Keratinocyte (primary cell): Measurements from ENCODE around the gene CDK3. TPM values are rescaled to one million over a fixed set of nuclear protein-coding genes. Genes with fewer than 3 reads are reported as not detected.

Source experiments
- DNase-seq: peaks from one replicate; pipeline ENCODE4 v3.0.0-alpha.2; 2011; ENCODE audit warnings: low read depth, missing footprints, low spot score
- FAIRE-seq: peaks from 2 replicates; lab custom pipeline; 2011; peaks lifted over from hg19 to GRCh38; lab: Jason Lieb, UNC
- H2AFZ ChIP-seq: 2 replicates; pipeline ENCODE4 v1.6.0; 2012; ENCODE audit warnings: low read length, control low read depth, inconsistent platforms; ENCODE audit not compliant: control insufficient read depth
- H3K27ac ChIP-seq: 2 replicates; pipeline ENCODE4 v1.5.1; 2011; ENCODE audit warnings: low read length; ENCODE audit not compliant: control insufficient read depth, insufficient read depth
- H3K27me3 ChIP-seq: 3 replicates; pipeline ENCODE4 v1.6.0; 2011; ENCODE audit warnings: low read length; ENCODE audit not compliant: control insufficient read depth, insufficient read depth; ENCODE audit errors: extremely low read depth
- H3K36me3 ChIP-seq, 2 experiments: 2 replicates in 1 of 2; 3 replicates in 1 of 2; pipeline ENCODE4 v1.5.1; 2011; ENCODE audit warnings: low read length in 2 of 2, mild to moderate bottlenecking in 1 of 2; ENCODE audit not compliant: control insufficient read depth in 2 of 2, insufficient read depth in 2 of 2; ENCODE audit errors: extremely low read depth in 1 of 2
- H3K4me1 ChIP-seq: 3 replicates; pipeline ENCODE4 v1.5.1; 2011; ENCODE audit warnings: low read length; ENCODE audit not compliant: control insufficient read depth, insufficient read depth; ENCODE audit errors: extremely low read depth
- H3K4me2 ChIP-seq: 3 replicates; pipeline ENCODE4 v1.6.0; 2011; ENCODE audit warnings: low read depth, low read length; ENCODE audit not compliant: control insufficient read depth, insufficient read depth; ENCODE audit errors: extremely low read depth
- H3K4me3 ChIP-seq, 3 experiments: fragments of 200-600 bp in 1 of 3; sonication (generic) in 1 of 3; 2 replicates in 2 of 3; 3 replicates in 1 of 3; pipeline ENCODE4 v1.5.1; 2011 to 2016; ENCODE audit warnings: low read length in 3 of 3, mild to moderate bottlenecking in 3 of 3, control low read depth in 2 of 3, inconsistent platforms in 1 of 3, low read depth in 1 of 3, mixed read lengths in 1 of 3, mixed run types in 1 of 3, moderate library complexity in 1 of 3; ENCODE audit not compliant: control insufficient read depth in 2 of 3, insufficient read depth in 2 of 3; ENCODE audit errors: extremely low read depth in 1 of 3
- H3K79me2 ChIP-seq: 2 replicates; pipeline ENCODE4 v1.6.0; 2012; ENCODE audit warnings: low read length; ENCODE audit not compliant: control insufficient read depth, insufficient read depth
- H3K9ac ChIP-seq: 3 replicates; pipeline ENCODE4 v1.6.0; 2011; ENCODE audit warnings: low read length; ENCODE audit not compliant: control insufficient read depth, insufficient read depth; ENCODE audit errors: extremely low read depth
- H3K9me1 ChIP-seq: 3 replicates; pipeline ENCODE4 v1.6.0; 2011; ENCODE audit warnings: low read length; ENCODE audit not compliant: control insufficient read depth, insufficient read depth; ENCODE audit errors: extremely low read depth
- H3K9me3 ChIP-seq: 2 replicates; pipeline ENCODE4 v1.5.1; 2012; ENCODE audit warnings: low read depth, low read length; ENCODE audit not compliant: control insufficient read depth
- H4K20me1 ChIP-seq: 3 replicates; pipeline ENCODE4 v1.6.0; 2011; ENCODE audit warnings: low read length; ENCODE audit not compliant: control insufficient read depth, insufficient read depth; ENCODE audit errors: extremely low read depth
- EZH2 ChIP-seq: IDR thresholded peaks from one replicate; pipeline ENCODE4 v1.6.1; 2012; ENCODE audit warnings: inconsistent platforms, mild to moderate bottlenecking, low read length, moderate library complexity
- dilution Hi-C: fragments of 300-500 bp; cut with MboI; formaldehyde crosslinking; loops from one replicate; pipeline ENCODE4 v1.7.0; 2020; ENCODE audit warnings: low sequenced_read_pairs; ENCODE audit not compliant: extremely low pct_ligation_motif_present
- polyA plus RNA-seq, 5 experiments: library from polyadenylated mRNA; depleted of rRNA in 3 of 5; stranded (reverse) in 3 of 5; stranded (forward) in 1 of 5; unstranded in 1 of 5; fragments of >200 nt; gene quantifications; 1 replicate in 1 of 5; 2 replicates in 3 of 5; 3 replicates in 1 of 5; pipeline versions ENCODE4 v1.2.1 to v1.2.3, GENCODE V29; 2011 to 2012; ENCODE audit warnings: missing spikeins in 2 of 5, low read depth in 1 of 5, low replicate concordance in 1 of 5
- TF ChIP-seq, protein P1 (sequence below), 3 experiments: IDR thresholded peaks in 1 of 3; conservative IDR thresholded peaks in 1 of 3; optimal IDR thresholded peaks in 1 of 3; 2 replicates in 2 of 3; 3 replicates in 1 of 3; pipeline versions ENCODE3 to v1.5.1; 2011; ENCODE audit warnings: low read length in 3 of 3, mild to moderate bottlenecking in 3 of 3, moderate library complexity in 2 of 3, control low read depth in 1 of 3, inconsistent platforms in 1 of 3; ENCODE audit not compliant: insufficient read depth in 2 of 3; ENCODE audit errors: extremely low read depth in 1 of 3

Gene CDK3
- polyA plus RNA-seq, 1 donor (not counting 4 experiments of a cell fraction or from before 2014, with no cell fraction given), result 1.8 TPM

GRCh38 chr17:75985986-75986385, 14.7 kb upstream of the CDK3 start:
- dilution Hi-C loops, result no loop called here

GRCh38 chr17:75987041-75987440, 13.6 kb upstream of the CDK3 start:
- Histone ChIP-seq H3K36me3 (peaks cover 0 to 2% of the 10 kb centered on the region in 2 experiments), H3K4me2 (no peak overlapping the region), H3K27ac (no peak overlapping the region), H3K4me3 (no peak overlapping the region), H3K79me2 (no peaks in the 10 kb centered on the region), H3K9me3 (no peaks in the 10 kb centered on the region), H4K20me1 (no peaks in the 10 kb centered on the region), H2AFZ (no peak overlapping the region), H3K9me1 (no peaks in the 10 kb centered on the region), H3K9ac (no peak overlapping the region), H3K4me1 (peaks cover 15% of the 10 kb centered on the region), H3K27me3 (no peaks in the 10 kb centered on the region)
- dilution Hi-C loops, result no loop called here
- DNase-seq (no peak), FAIRE-seq (no peak)
- TF ChIP-seq, protein P1, sequence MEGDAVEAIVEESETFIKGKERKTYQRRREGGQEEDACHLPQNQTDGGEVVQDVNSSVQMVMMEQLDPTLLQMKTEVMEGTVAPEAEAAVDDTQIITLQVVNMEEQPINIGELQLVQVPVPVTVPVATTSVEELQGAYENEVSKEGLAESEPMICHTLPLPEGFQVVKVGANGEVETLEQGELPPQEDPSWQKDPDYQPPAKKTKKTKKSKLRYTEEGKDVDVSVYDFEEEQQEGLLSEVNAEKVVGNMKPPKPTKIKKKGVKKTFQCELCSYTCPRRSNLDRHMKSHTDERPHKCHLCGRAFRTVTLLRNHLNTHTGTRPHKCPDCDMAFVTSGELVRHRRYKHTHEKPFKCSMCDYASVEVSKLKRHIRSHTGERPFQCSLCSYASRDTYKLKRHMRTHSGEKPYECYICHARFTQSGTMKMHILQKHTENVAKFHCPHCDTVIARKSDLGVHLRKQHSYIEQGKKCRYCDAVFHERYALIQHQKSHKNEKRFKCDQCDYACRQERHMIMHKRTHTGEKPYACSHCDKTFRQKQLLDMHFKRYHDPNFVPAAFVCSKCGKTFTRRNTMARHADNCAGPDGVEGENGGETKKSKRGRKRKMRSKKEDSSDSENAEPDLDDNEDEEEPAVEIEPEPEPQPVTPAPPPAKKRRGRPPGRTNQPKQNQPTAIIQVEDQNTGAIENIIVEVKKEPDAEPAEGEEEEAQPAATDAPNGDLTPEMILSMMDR (optimal IDR thresholded peaks at IDR 0.05 in 1 of 3, IDR thresholded peaks at IDR 0.05 in 1 of 3, conservative IDR thresholded peaks at IDR 0.05 in 1 of 3; ENCODE audit: extremely low read depth in 1 of 3, insufficient read depth in 2 of 3, low read length in 3 of 3), result no peak
- TF ChIP-seq EZH2, result no peak

More at GRCh38 chr17:75985986-75986385, 14.7 kb upstream of the CDK3 start:
- no peaks in the 10 kb centered on the region for H3K27me3 ChIP-seq
- peaks cover 22% of the 10 kb centered on the region for H3K4me1 ChIP-seq
- FAIRE-seq, result no peak
- no peak for DNase-seq
- H3K9ac ChIP-seq, result no peak overlapping the region
- no peaks in the 10 kb centered on the region for H4K20me1 ChIP-seq
- no peaks in the 10 kb centered on the region for H3K9me3 ChIP-seq
- H2AFZ ChIP-seq, result no peak overlapping the region
- no peaks in the 10 kb centered on the region for H3K9me1 ChIP-seq
- H3K4me2 ChIP-seq, result no peak overlapping the region
- no peak overlapping the region for H3K4me3 ChIP-seq
- no peaks in the 10 kb centered on the region for H3K36me3 ChIP-seq
- TF ChIP-seq, protein P1 (optimal IDR thresholded peaks at IDR 0.05 in 1 of 3, IDR thresholded peaks at IDR 0.05 in 1 of 3, conservative IDR thresholded peaks at IDR 0.05 in 1 of 3; ENCODE audit: extremely low read depth in 1 of 3, insufficient read depth in 2 of 3, low read length in 3 of 3), result no peak
- TF ChIP-seq EZH2, result no peak
- H3K27ac ChIP-seq, result no peak overlapping the region
- no peaks in the 10 kb centered on the region for H3K79me2 ChIP-seq
